HG02852 (cell line): ENCODE data around the gene WDR37.

Experiments
- ATAC-seq: cut with Tn5 transposase; IDR thresholded peaks from one replicate; pipeline ENCODE4 v1.9.1; 2021; ENCODE audit warnings: mild to moderate bottlenecking, moderate library complexity; ENCODE audit not compliant: unreplicated experiment

The WDR37 gene

GRCh38 chr10:1123972-1124371 lies 67.8 kb downstream of the WDR37 start:
- no peak for ATAC-seq

- ATAC-seq = no peak
Measured at GRCh38 chr10:1124796-1125195, 68.6 kb downstream of the WDR37 start.

GRCh38 chr10:1126461-1126860 lies 70.3 kb downstream of the WDR37 start:
- no peak for ATAC-seq

GRCh38 chr10:1127629-1128028 lies 71.4 kb downstream of the WDR37 start:
- ATAC-seq = no peak

- ATAC-seq = no peak
Measured at GRCh38 chr10:1128115-1128514, 71.9 kb downstream of the WDR37 start.

- no peak for ATAC-seq
Measured at GRCh38 chr10:1128649-1129048, 72.5 kb downstream of the WDR37 start.

- no peak for ATAC-seq
Measured at GRCh38 chr10:1130226-1130625, 74.0 kb downstream of the WDR37 start.

GRCh38 chr10:1130995-1131790 lies 75.0 kb downstream of the WDR37 start:
- no peak for ATAC-seq

- no peak for ATAC-seq
Measured at GRCh38 chr10:1132584-1132983, 76.4 kb downstream of the WDR37 start.

- ATAC-seq = no peak
Measured at GRCh38 chr10:1133495-1134045, 77.4 kb downstream of the WDR37 start.

GRCh38 chr10:1134156-1134555 lies 78.0 kb downstream of the WDR37 start:
- ATAC-seq = no peak

- no peak for ATAC-seq
Measured at GRCh38 chr10:1136268-1136667, 80.1 kb downstream of the WDR37 start.

- no peak for ATAC-seq
Measured at GRCh38 chr10:1137499-1138163, 81.4 kb downstream of the WDR37 start.

- no peak for ATAC-seq
Measured at GRCh38 chr10:1138529-1138928, 82.3 kb downstream of the WDR37 start.

- ATAC-seq = no peak
Measured at GRCh38 chr10:1141261-1141660, 85.1 kb downstream of the WDR37 start.

- no peak for ATAC-seq
Measured at GRCh38 chr10:1141701-1142100, 85.5 kb downstream of the WDR37 start.

GRCh38 chr10:1142596-1142995 lies 86.4 kb downstream of the WDR37 start:
- no peak for ATAC-seq

- no peak for ATAC-seq
Measured at GRCh38 chr10:1147810-1148209, 91.6 kb downstream of the WDR37 start.

- no peak for ATAC-seq
Measured at GRCh38 chr10:1148855-1149605, 92.8 kb downstream of the WDR37 start.

- ATAC-seq = no peak
Measured at GRCh38 chr10:1149793-1150637, 93.8 kb downstream of the WDR37 start.

GRCh38 chr10:1150638-1150955 lies 94.4 kb downstream of the WDR37 start:
- ATAC-seq = no peak
